DOHH2 (cell line): ENCODE measurements around the gene WDR7.

Experiments
- CTCF ChIP-seq: fragments of 200-600 bp; sonication (generic); IDR thresholded peaks from one replicate; pipeline ENCODE4 v1.5.1; 2014; ENCODE audit warnings: antibody characterized with exemption, mild to moderate bottlenecking, low read depth, low read length; ENCODE audit not compliant: poor library complexity, severe bottlenecking
- EZH2phosphoT487 ChIP-seq: fragments of 200-600 bp; sonication (generic); IDR thresholded peaks from 2 replicates; pipeline ENCODE4 v1.6.1; 2017; ENCODE audit warnings: borderline replicate concordance, mild to moderate bottlenecking, antibody characterized with exemption, low read length, moderate library complexity, mixed read lengths

- TF ChIP-seq CTCF (no peak), EZH2phosphoT487 (no peak)
Measured at GRCh38 chr18:57052173-57052572, 401.0 kb downstream of the WDR7 start.
